H9 (cell line): ENCODE measurements around the gene TYSND1. TPM values are rescaled to one million over a fixed set of nuclear protein-coding genes. Genes with fewer than 3 reads are reported as not detected.

Source experiments
- DNase-seq: peaks from one replicate; pipeline ENCODE4 v3.0.0-alpha.2; 2017
- H2AFZ ChIP-seq: one replicate; pipeline ENCODE4 v1.6.1; 2013; ENCODE audit warnings: mild to moderate bottlenecking, low read length, control low read depth, moderate library complexity
- H2AK5ac ChIP-seq: 2 replicates; pipeline ENCODE4 v1.6.1; 2013; ENCODE audit warnings: low read length, control low read depth, mixed read lengths; ENCODE audit not compliant: insufficient read length
- H2BK120ac ChIP-seq: one replicate; pipeline ENCODE4 v1.6.1; 2013; ENCODE audit warnings: low read depth, mild to moderate bottlenecking, low read length, control low read depth, inconsistent platforms; ENCODE audit not compliant: poor library complexity, severe bottlenecking
- H2BK12ac ChIP-seq: 2 replicates; pipeline ENCODE4 v1.6.1; 2013; ENCODE audit warnings: low read length, control low read depth, mixed read lengths, low read depth; ENCODE audit not compliant: insufficient read length
- H2BK15ac ChIP-seq: 2 replicates; pipeline ENCODE4 v1.6.1; 2013; ENCODE audit warnings: low read depth, low read length, control low read depth
- H2BK20ac ChIP-seq: one replicate; pipeline ENCODE4 v1.6.1; 2013; ENCODE audit warnings: low read depth, mild to moderate bottlenecking, low read length, control low read depth, inconsistent platforms; ENCODE audit not compliant: poor library complexity, severe bottlenecking
- H2BK5ac ChIP-seq: 2 replicates; pipeline ENCODE4 v1.6.1; 2013; ENCODE audit warnings: low read length, control low read depth, mixed read lengths; ENCODE audit not compliant: insufficient read length
- H3K14ac ChIP-seq: 2 replicates; pipeline ENCODE4 v1.6.1; 2013; ENCODE audit warnings: low read length, control low read depth; ENCODE audit not compliant: insufficient read depth
- H3K18ac ChIP-seq: 2 replicates; pipeline ENCODE4 v1.6.1; 2013; ENCODE audit warnings: low read depth, mild to moderate bottlenecking, mixed read lengths, low read length, control low read depth; ENCODE audit not compliant: insufficient read length
- H3K23ac ChIP-seq: 2 replicates; pipeline ENCODE4 v1.6.1; 2013; ENCODE audit warnings: low read length, control low read depth, mixed read lengths, low read depth; ENCODE audit not compliant: insufficient read length
- H3K23me2 ChIP-seq: 2 replicates; pipeline ENCODE4 v1.6.1; 2013; ENCODE audit warnings: low read depth, mild to moderate bottlenecking, mixed read lengths, low read length, control low read depth; ENCODE audit not compliant: insufficient read length, poor library complexity, severe bottlenecking
- H3K27ac ChIP-seq: 2 replicates; pipeline ENCODE4 v1.5.1; 2013; ENCODE audit warnings: low read length, control low read depth, mixed read lengths, low read depth; ENCODE audit not compliant: insufficient read length
- H3K27me3 ChIP-seq: 2 replicates; pipeline ENCODE4 v1.6.1; 2013; ENCODE audit warnings: low read length, control low read depth, inconsistent platforms; ENCODE audit not compliant: insufficient read depth
- H3K4ac ChIP-seq: 2 replicates; pipeline ENCODE4 v1.6.1; 2013; ENCODE audit warnings: low read depth, mild to moderate bottlenecking, control low read depth, inconsistent platforms, low read length, moderate library complexity
- H3K4me1 ChIP-seq: 2 replicates; pipeline ENCODE4 v1.6.1; 2013; ENCODE audit warnings: low read length, control low read depth, inconsistent platforms; ENCODE audit not compliant: insufficient read depth
- H3K4me2 ChIP-seq: 2 replicates; pipeline ENCODE4 v1.6.1; 2013; ENCODE audit warnings: low read length, control low read depth, mixed read lengths; ENCODE audit not compliant: insufficient read length, insufficient read depth
- H3K56ac ChIP-seq: 2 replicates; pipeline ENCODE4 v1.6.1; 2013; ENCODE audit warnings: low read depth, mild to moderate bottlenecking, mixed read lengths, low read length, control low read depth; ENCODE audit not compliant: insufficient read length
- H3K79me1 ChIP-seq: 2 replicates; pipeline ENCODE4 v1.6.1; 2013; ENCODE audit warnings: low read depth, mild to moderate bottlenecking, moderate library complexity, low read length, control low read depth, inconsistent platforms; ENCODE audit not compliant: insufficient read depth, poor library complexity, severe bottlenecking
- H3K79me2 ChIP-seq: 2 replicates; pipeline ENCODE4 v1.6.1; 2013; ENCODE audit warnings: low read length, control low read depth, inconsistent platforms; ENCODE audit not compliant: insufficient read depth
- H3K9ac ChIP-seq: 2 replicates; pipeline ENCODE4 v1.6.1; 2013; ENCODE audit warnings: low read length, control low read depth, mixed read lengths; ENCODE audit not compliant: insufficient read length; ENCODE audit errors: extremely low read depth
- H3K9me3 ChIP-seq: one replicate; pipeline ENCODE4 v1.6.1; 2013; ENCODE audit warnings: low read depth, low read length, inconsistent platforms; ENCODE audit not compliant: control insufficient read depth
- H3T11ph ChIP-seq: one replicate; pipeline ENCODE4 v1.6.1; 2013; ENCODE audit warnings: mild to moderate bottlenecking, low read length, control low read depth, inconsistent platforms
- H4K20me1 ChIP-seq: one replicate; pipeline ENCODE4 v1.6.1; 2013; ENCODE audit not compliant: control insufficient read depth, insufficient read length, insufficient read depth
- H4K5ac ChIP-seq: 2 replicates; pipeline ENCODE4 v1.6.1; 2013; ENCODE audit warnings: low read depth, mild to moderate bottlenecking, mixed read lengths, low read length, control low read depth; ENCODE audit not compliant: insufficient read length
- H4K8ac ChIP-seq: replicated peaks from 2 replicates; pipeline ENCODE4 v1.6.1; 2013; ENCODE audit warnings: low read length, control low read depth, mixed read lengths, low read depth; ENCODE audit not compliant: insufficient read length
- H4K91ac ChIP-seq: 2 replicates; pipeline ENCODE4 v1.6.1; 2013; ENCODE audit warnings: low read depth, mild to moderate bottlenecking, moderate library complexity, mixed read lengths, low read length, control low read depth; ENCODE audit not compliant: insufficient read length
- H3K27ac Mint-ChIP-seq, 3 experiments: 2 replicates in 2 of 3; 3 replicates in 1 of 3; pipeline ENCODE4 v1.8.0; 2020 to 2021; ENCODE audit warnings: mixed read lengths in 3 of 3, mild to moderate bottlenecking in 1 of 3, moderate library complexity in 1 of 3
- H3K27me3 Mint-ChIP-seq: 2 replicates; pipeline ENCODE4 v1.8.0; 2021; ENCODE audit warnings: low read depth, mild to moderate bottlenecking, moderate library complexity, mixed read lengths
- H3K36me3 Mint-ChIP-seq, 3 experiments: 2 replicates in 2 of 3; 3 replicates in 1 of 3; pipeline ENCODE4 v1.8.0; 2020 to 2021; ENCODE audit warnings: low read depth in 3 of 3, mixed read lengths in 3 of 3; ENCODE audit not compliant: insufficient read depth in 1 of 3
- H3K4me1 Mint-ChIP-seq, 2 experiments: 2 replicates each; pipeline ENCODE4 v1.8.0; 2020; ENCODE audit warnings: mixed read lengths in 2 of 2
- H3K4me3 Mint-ChIP-seq, 2 experiments: 2 replicates in 1 of 2; 3 replicates in 1 of 2; pipeline ENCODE4 v1.8.0; 2020 to 2021; ENCODE audit warnings: mild to moderate bottlenecking in 2 of 2, mixed read lengths in 2 of 2, moderate library complexity in 1 of 2
- H3K9me3 Mint-ChIP-seq, 2 experiments: 2 replicates in 1 of 2; 3 replicates in 1 of 2; pipeline ENCODE4 v1.8.0; 2020; ENCODE audit warnings: mild to moderate bottlenecking in 2 of 2, mixed read lengths in 2 of 2, moderate library complexity in 1 of 2
- WGBS: extraction: QIAGEN DNeasy Blood & Tissue Kit; methylation state at CpG from one replicate; pipeline ENCODE4 v1.1.7; 2013; ENCODE audit warnings: missing lambda C conversion rate, low lambda C conversion rate, mixed read lengths; ENCODE audit not compliant: insufficient read length; ENCODE audit errors: extremely low coverage; 5-methylcytosine and 5-hydroxymethylcytosine counted together
- total RNA-seq: library from RNA; stranded (reverse); gene quantifications from 2 replicates; pipeline ENCODE4 v1.2.1, GENCODE V29; 2021
- TF ChIP-seq, protein P1 (sequence below): fragments of 200-600 bp; sonication (generic); conservative IDR thresholded peaks from 3 replicates; pipeline ENCODE4 v1.8.0; 2021; ENCODE audit warnings: antibody characterized with exemption, mild to moderate bottlenecking

The TYSND1 gene
- total RNA-seq, 1 experiment from 2014 or later = 12.8 TPM

DNA sequence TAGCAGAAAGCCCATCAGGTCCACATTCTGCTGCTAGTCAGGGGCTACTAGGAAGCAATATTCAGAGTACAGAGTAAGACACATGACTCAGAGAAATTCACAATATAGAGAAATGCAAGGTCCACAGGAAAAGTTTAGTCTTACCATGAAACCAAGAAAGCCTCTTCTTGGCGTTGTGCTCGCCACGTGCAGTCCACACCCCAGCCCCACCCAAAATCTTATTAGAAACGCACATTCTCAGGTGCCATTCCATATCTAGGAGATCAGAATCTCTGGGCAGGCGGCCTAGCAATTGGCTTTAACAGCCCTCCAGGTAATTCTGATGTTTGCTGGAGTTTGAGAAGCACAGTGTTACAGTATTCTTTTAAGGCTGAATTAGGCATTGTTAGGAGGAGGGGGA lies 39.6 kb upstream of the TYSND1 start:
- H2BK20ac ChIP-seq = no peak overlapping the region
- H4K5ac ChIP-seq = no peak overlapping the region
- H3K27ac ChIP-seq = no peak overlapping the region
- H3K9me3 Mint-ChIP-seq = no peaks in the 10 kb centered on the region
- H2BK15ac ChIP-seq = no peak overlapping the region
- H3K27me3 ChIP-seq = no peaks in the 10 kb centered on the region
- no peak overlapping the region for H4K8ac ChIP-seq
- H3K4ac ChIP-seq = no peak overlapping the region
- H3K79me2 ChIP-seq = no peaks in the 10 kb centered on the region
- no peak overlapping the region for H2AK5ac ChIP-seq
- H3K18ac ChIP-seq = no peak overlapping the region
- H4K91ac ChIP-seq = no peak overlapping the region
- no peak overlapping the region for H3K9ac ChIP-seq
- peaks cover 35% of the 10 kb centered on the region for H3K27me3 Mint-ChIP-seq
- H3K14ac ChIP-seq = no peak overlapping the region
- no peak overlapping the region for H3K4me3 Mint-ChIP-seq
- H3K36me3 Mint-ChIP-seq = no peaks in the 10 kb centered on the region
- no peaks in the 10 kb centered on the region for H3K79me1 ChIP-seq
- H4K20me1 ChIP-seq = no peaks in the 10 kb centered on the region
- H3K56ac ChIP-seq = no peak overlapping the region
- H3T11ph ChIP-seq = no peak overlapping the region
- no peak overlapping the region; a peak in 1 of 7 replicates for H3K27ac Mint-ChIP-seq
- no peak overlapping the region for H2BK120ac ChIP-seq
- TF ChIP-seq, protein P1, sequence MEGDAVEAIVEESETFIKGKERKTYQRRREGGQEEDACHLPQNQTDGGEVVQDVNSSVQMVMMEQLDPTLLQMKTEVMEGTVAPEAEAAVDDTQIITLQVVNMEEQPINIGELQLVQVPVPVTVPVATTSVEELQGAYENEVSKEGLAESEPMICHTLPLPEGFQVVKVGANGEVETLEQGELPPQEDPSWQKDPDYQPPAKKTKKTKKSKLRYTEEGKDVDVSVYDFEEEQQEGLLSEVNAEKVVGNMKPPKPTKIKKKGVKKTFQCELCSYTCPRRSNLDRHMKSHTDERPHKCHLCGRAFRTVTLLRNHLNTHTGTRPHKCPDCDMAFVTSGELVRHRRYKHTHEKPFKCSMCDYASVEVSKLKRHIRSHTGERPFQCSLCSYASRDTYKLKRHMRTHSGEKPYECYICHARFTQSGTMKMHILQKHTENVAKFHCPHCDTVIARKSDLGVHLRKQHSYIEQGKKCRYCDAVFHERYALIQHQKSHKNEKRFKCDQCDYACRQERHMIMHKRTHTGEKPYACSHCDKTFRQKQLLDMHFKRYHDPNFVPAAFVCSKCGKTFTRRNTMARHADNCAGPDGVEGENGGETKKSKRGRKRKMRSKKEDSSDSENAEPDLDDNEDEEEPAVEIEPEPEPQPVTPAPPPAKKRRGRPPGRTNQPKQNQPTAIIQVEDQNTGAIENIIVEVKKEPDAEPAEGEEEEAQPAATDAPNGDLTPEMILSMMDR = no peak
- no peaks in the 10 kb centered on the region for H3K4me1 ChIP-seq
- no peak overlapping the region for H3K4me2 ChIP-seq
- no CpG with 5 or more reads among the region's 5 CpGs for WGBS
- no peak overlapping the region for H2AFZ ChIP-seq
- no peaks in the 10 kb centered on the region for H3K4me1 Mint-ChIP-seq
- no peak for DNase-seq
- no peaks in the 10 kb centered on the region for H3K23me2 ChIP-seq
- H2BK12ac ChIP-seq = no peak overlapping the region
- H3K23ac ChIP-seq = no peak overlapping the region
- H3K9me3 ChIP-seq = no peaks in the 10 kb centered on the region
- no peak overlapping the region for H2BK5ac ChIP-seq
